22Rv1 (cell line): Measurements from ENCODE around the gene KLHL29.

Experiments used
- CTCF ChIP-seq: fragments of 450-650 bp; IDR thresholded peaks from 2 replicates; pipeline ENCODE4 v1.5.1; 2017; ENCODE audit warnings: mild to moderate bottlenecking
- ZFX ChIP-seq: fragments of 450-650 bp; IDR thresholded peaks from 2 replicates; pipeline ENCODE4 v1.6.1; 2017; ENCODE audit warnings: antibody characterized with exemption, borderline replicate concordance

- TF ChIP-seq CTCF (no peak), ZFX (no peak)
Measured at GRCh38 chr2:23696752-23697045, 311.7 kb downstream of the KLHL29 start.
